ENCODE measurements around the gene SLC43A1.
"Not testable (repeated sequence)": the region's sequence is repeated elsewhere in the genome, so short reads cannot be mapped to it uniquely, and the experiment has no call there.

The SLC43A1 gene

DNA sequence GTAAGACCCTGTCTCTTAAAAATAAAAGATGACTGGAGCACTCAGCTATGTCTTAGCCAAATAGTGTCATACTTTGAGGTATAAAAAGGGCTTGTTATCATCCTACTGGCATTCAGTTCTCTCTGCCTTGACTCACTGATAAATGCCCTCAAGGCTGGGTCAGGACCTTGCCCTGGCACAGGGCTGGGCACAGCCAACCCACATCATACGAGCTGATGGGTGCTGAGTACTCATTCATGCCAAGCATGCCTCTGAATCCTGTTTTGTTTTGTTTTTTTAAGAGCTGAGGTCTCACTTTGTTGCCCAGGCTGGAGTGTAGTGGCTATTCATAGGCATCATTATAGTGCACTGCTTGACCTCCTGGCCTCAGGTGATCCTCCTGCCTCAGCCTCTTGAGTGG, 23.8 kb upstream of the SLC43A1 start:
- no peak for DNase-seq (ENCODE audit: low spot score in 2 of 2)
- Mint-ChIP-seq H3K4me3 (no peak overlapping the region), H3K36me3 (no peaks in the 10 kb centered on the region)

DNA sequence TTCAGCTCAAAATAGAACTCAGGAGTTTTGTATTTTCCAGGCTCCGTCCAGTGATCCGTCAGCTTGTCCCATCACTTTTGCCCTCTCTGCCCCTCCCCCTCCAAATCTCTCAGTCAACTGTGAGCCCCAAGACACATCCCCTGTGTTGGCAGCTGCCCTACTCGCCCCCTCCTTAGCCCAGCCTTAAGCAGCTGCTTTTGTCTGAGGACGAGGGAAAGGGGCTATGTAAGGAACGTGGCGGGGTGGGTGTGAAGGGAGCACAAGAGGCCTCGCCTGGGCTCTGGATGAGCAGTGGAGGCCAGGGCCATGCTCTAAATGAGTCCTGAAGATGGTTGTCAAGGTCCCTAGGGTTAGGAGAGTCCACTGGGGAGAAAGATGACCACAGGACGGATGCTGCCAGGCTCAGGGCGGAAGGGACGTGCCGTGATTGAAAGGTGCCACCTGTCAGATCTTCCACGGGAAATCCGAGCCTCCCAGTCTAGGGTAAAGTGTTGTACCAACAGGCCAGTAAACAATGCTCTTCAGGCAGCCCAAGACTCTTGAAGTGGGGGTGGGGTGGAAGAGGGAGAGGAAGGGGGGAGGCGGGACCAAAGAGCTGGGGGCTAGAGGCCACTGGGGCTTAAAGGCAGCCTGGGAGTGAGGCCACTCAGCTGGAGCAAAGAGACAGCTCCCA, 21.6 kb upstream of the SLC43A1 start, which contains the start of gene SMTNL1:
Gene SMTNL1, plus strand, starts transcription at position 649 of the 673 bp plus-strand sequence. CDS start 5,048 bp downstream, outside the sequence.
- H3K9me3 Mint-ChIP-seq, result no peaks in the 10 kb centered on the region
- H3K4me3 Mint-ChIP-seq, result no peak within 1 kb of the TSS
- H3K36me3 Mint-ChIP-seq, result no peaks in the 10 kb centered on the region
- DNase-seq (ENCODE audit: low spot score in 2 of 2) (no peak), ATAC-seq (no peak)
- peak within 1 kb of the TSS; percentile 68 for H3K27ac Mint-ChIP-seq
- peaks cover under 1% of the 10 kb centered on the region for H3K4me1 Mint-ChIP-seq

More for the DNA sequence above, 23.8 kb upstream of the SLC43A1 start:
- ATAC-seq, result no peak
- Mint-ChIP-seq H3K4me1 (peaks cover 8% of the 10 kb centered on the region), H3K27ac (peak overlapping the region; percentile 67), H3K9me3 (no peaks in the 10 kb centered on the region)

DNA sequence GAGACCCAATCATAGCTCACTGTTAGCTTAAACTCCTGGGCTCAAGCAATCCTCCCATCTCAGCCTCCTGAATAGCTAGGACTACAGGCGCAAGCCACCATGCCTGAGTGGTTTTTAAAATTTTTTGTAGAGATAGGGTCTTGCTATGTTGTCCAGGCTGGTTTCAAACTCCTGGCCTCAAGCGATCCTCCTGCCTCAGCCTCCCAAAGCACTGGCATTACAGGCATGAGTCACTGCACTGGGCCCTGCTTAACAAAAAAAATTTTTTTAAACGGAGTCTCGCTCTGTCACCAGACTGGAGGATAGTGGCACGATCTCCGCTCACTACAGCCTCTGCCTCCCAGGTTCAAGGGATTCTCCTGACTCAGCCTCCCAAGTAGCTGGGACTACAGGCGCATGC, 18.9 kb upstream of the SLC43A1 start:
- peaks cover 21% of the 10 kb centered on the region for H3K4me1 Mint-ChIP-seq
- DNase-seq (ENCODE audit: low spot score in 2 of 2); H3K4me3 Mint-ChIP-seq; ATAC-seq; H3K9me3 Mint-ChIP-seq; H3K27ac Mint-ChIP-seq: not testable (repeated sequence)
- H3K36me3 Mint-ChIP-seq, result peaks cover 11% of the 10 kb centered on the region

DNA sequence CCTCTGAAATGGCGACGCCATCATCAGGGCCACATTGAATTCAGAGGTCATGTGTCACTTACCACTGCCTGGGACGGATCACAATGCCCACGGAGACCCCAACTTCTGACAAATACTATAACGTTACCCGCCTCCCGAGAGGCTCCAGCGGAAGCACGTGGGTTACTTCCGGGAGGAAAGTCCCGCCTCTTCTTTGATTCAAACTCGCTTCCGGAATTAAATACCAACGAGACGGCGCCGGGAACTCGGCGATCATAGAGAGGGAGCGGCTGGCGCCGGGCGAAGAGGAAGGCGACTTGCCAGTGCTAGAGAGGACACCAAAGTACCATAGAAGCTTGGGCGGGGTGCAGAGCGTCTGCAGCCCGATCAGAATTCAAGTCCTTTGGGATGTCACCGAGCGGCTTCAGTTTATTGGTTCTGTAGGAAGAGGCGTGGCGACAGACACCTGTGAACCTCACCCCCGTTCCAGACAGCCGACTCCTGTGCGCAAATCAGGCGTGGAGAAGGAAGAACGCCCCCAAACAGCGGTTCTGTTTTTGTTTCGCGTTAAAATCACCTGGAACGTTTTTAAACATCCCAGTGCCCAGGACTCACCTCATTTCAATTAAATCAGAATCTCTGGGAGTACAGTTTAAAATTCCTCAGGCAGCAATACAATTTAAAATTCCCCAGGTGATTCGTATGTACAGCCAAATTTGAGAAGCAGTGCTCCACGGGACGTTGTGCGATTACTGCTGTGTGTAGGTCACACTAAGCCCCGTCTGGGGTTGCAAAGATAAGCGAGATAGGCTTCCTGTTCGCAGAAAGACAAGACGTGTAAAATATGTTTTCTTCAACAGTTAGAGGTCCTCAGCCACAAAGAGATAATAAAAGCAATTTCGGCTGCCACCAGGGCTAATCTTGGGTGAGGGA, 15.3 kb upstream of the SLC43A1 start, which contains the start of gene TIMM10:
Gene TIMM10, minus strand, starts transcription at position 159 of the 912 bp plus-strand sequence. CDS start 565 bp downstream, outside the sequence.
- no peaks in the 10 kb centered on the region for H3K9me3 Mint-ChIP-seq
- ATAC-seq (peak; percentile 99), DNase-seq (ENCODE audit: low spot score in 2 of 2) (peak; percentile 75 to 93)
- peaks cover 34% of the 10 kb centered on the region for H3K4me1 Mint-ChIP-seq
- peak within 1 kb of the TSS; percentile 99 for H3K4me3 Mint-ChIP-seq
- H3K27ac Mint-ChIP-seq, result peak within 1 kb of the TSS; percentile 96
- H3K36me3 Mint-ChIP-seq, result peaks cover 31% of the 10 kb centered on the region

DNA sequence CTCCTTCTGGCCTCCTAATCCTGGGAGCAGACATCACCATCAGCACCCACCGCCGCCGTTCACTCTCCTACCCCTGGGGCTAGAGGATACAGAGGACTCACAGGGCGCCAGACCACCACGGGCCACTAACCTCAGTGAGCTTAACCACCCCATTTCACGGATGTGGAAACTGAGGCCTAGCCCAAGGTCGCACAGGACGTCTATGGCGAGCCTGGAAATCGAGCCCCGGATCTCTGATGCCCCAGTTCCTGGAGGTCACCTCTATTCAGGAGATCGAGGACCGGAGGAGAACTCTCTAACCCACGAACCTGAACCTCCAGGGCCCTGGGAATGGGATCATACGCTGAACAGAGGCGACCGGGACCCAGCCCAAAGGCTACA, 14.7 kb upstream of the SLC43A1 start:
- peak; percentile 0 for ATAC-seq
- H3K9me3 Mint-ChIP-seq, result no peaks in the 10 kb centered on the region
- peak in 1 of 2 donors; percentile 66 for DNase-seq (ENCODE audit: low spot score in 2 of 2)
- peak overlapping the region; percentile 99 for H3K4me3 Mint-ChIP-seq
- peaks cover 31% of the 10 kb centered on the region for H3K36me3 Mint-ChIP-seq
- peaks cover 34% of the 10 kb centered on the region for H3K4me1 Mint-ChIP-seq
- H3K27ac Mint-ChIP-seq, result peak overlapping the region; percentile 96

DNA sequence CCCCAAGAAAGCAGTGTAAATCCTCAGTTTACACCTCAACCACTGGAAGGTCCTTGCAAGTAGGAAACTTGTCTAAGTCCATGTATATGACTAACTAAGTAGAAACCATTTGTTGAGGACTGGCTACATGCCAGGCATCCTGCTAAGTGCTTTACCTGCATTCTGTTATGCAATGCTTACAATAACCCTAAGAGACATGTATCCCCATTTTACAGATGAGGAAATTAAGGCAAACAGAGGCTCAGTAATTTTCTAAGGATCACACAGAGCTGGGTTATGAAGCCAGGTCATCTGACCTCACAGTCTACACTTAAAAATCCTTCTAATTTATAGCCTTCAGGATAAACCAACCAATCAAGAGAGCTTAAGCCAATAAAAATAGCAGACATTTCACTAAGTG, 13.5 kb upstream of the SLC43A1 start:
- DNase-seq (ENCODE audit: low spot score in 2 of 2), result no peak
- no peak for ATAC-seq
- Mint-ChIP-seq H3K27ac (no peak overlapping the region), H3K4me3 (peak overlapping the region; percentile 99), H3K9me3 (no peaks in the 10 kb centered on the region), H3K36me3 (peaks cover 31% of the 10 kb centered on the region), H3K4me1 (peaks cover 34% of the 10 kb centered on the region)

DNA sequence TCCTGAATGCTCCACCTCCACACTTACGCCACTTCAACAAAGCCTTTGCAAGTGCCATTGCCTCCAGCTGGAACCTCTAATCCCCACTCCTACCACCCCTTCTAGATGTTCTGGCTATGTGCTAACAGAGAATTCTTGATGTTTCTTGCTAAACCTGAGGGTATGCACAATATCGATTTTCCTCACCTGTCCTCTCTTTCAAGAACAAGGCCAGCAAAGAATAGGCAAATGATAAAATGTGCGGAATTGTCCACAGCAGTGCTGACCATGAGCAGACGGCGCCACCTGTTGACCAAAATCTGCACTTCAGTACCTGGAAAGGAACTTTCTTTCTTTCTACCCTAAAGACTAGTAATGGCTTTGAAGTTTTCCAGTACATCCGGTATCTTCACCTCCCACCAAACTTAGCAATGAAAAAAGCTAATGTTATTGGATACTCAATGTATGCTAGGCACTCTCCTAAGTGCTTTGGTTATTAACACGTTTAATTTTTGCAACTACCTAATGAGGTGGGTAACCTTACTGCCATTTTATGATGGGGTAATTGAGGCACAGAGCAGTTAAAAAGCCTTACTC, 11.6 kb upstream of the SLC43A1 start:
- H3K27ac Mint-ChIP-seq, result no peak overlapping the region
- no peak overlapping the region for H3K4me3 Mint-ChIP-seq
- H3K9me3 Mint-ChIP-seq, result no peaks in the 10 kb centered on the region
- DNase-seq (ENCODE audit: low spot score in 2 of 2), result peak; percentile 60 to 86
- peaks cover 34% of the 10 kb centered on the region for H3K4me1 Mint-ChIP-seq
- peaks cover 31% of the 10 kb centered on the region for H3K36me3 Mint-ChIP-seq
- no peak for ATAC-seq

DNA sequence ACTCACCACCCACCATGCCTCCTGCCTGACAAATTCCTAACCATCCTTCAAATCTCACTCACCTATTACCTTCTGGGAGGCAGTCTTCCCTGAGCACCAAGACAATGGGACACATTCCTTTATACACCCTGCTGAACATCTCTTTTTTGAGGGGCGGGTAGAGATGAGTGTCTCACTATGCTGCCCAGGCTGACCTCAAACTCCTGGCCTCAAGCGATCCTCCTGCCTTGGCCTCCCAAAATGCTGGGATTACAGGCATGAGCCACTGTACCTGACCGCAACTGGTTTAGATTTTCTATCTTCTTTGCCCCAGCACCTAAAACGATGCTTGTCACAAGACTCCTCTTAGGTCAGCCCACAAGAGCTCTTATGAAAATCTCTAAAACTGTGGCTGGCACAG, 7.9 kb upstream of the SLC43A1 start:
- DNase-seq (ENCODE audit: low spot score in 2 of 2) (no peak), ATAC-seq (no peak)
- H3K9me3 Mint-ChIP-seq, result no peaks in the 10 kb centered on the region
- H3K4me3 Mint-ChIP-seq, result no peak overlapping the region
- peaks cover 15% of the 10 kb centered on the region for H3K36me3 Mint-ChIP-seq
- H3K27ac Mint-ChIP-seq, result no peak overlapping the region
- peaks cover 9% of the 10 kb centered on the region for H3K4me1 Mint-ChIP-seq

DNA sequence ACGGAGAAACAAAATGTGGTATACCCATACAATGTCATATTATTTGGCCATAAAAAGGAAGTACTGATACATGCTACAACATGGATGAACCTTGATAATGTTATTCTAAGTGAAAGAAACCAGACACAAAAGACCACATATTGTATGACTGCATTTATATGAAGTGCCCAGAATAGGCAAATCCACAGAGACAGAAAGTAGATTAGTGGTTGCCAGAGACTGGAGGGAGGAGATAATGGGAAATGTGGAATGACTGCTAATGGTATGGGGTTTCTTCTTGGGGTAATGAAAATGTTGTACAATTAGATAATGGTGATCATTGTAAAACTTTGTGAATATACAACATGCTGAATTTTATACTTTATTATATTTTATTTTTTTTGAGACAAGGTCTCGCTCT, 5.6 kb upstream of the SLC43A1 start:
- ATAC-seq (no peak), DNase-seq (ENCODE audit: low spot score in 2 of 2) (no peak)
- Mint-ChIP-seq H3K9me3 (no peaks in the 10 kb centered on the region), H3K4me3 (no peak overlapping the region), H3K27ac (no peak overlapping the region), H3K4me1 (no peaks in the 10 kb centered on the region), H3K36me3 (no peaks in the 10 kb centered on the region)

DNA sequence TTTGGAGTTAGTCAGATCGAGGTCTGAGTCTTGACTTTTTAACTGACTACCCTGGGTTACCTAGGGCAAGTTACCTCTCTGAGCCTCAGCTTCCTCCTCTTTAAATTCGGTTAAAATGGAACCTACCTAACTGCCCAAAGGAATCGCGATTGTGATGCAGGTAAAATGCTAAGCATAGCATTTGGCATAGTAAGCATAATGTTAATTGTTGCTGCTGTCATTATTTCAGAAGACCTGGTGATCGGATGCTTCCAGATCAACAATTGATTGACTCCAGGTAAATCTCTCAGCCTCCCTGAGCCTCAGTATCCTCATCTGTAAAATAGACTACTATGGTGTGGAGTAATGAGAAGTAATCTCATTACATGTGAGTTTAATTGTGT, 550 bp upstream of the SLC43A1 start:
- H3K36me3 Mint-ChIP-seq, result no peaks in the 10 kb centered on the region
- H3K4me1 Mint-ChIP-seq, result peaks cover 8% of the 10 kb centered on the region
- peak overlapping the region; percentile 96 for H3K4me3 Mint-ChIP-seq
- H3K27ac Mint-ChIP-seq, result peak overlapping the region; percentile 95
- DNase-seq (ENCODE audit: low spot score in 2 of 2) (no peak), ATAC-seq (no peak)
- H3K9me3 Mint-ChIP-seq, result no peaks in the 10 kb centered on the region

DNA sequence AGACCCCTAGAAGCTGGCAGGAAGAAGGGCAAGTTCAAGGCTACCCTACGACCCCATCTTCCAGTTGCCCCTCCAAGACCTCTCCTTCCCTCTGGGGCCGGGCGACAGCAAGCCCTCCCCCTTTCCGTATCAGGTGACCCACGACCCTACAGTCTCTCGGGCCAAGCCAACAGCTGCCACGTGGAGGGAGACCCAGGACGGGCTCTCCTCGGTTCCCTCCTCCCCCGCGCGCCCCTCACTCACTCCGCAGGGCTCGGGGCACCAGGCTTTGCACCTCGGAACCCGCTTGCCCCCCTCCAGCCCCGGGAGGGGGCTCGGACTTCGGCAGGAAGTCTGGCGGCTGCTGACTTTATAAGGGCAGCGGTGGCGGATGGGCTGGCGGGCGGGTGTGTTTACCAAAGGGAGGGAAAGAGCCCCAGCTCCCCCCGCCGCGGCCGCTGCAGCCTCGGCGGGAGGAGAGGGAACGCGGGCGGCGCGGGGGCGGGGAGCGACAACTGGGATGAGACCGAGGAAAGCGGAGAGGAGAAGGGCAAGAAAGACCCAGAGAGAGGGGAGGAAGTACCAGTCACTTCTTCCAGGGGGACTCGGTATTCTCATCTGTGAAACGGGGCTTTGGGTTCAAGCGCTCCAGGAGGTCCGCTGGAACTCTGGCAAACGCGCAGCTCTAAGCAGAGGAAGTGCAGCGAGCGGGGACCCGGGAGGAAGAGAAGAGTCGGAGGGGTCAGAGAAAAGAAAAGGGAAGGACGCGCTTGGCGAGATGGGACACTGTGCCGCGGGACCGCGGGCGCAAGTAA, 767 bp downstream of the SLC43A1 start:
- Mint-ChIP-seq H3K4me1 (peaks cover 10% of the 10 kb centered on the region), H3K27ac (peak overlapping the region; percentile 95), H3K4me3 (peak overlapping the region; percentile 96), H3K36me3 (no peaks in the 10 kb centered on the region), H3K9me3 (no peaks in the 10 kb centered on the region)
- peak; percentile 64 for ATAC-seq
- peak; percentile 30 to 76 for DNase-seq (ENCODE audit: low spot score in 2 of 2)

DNA sequence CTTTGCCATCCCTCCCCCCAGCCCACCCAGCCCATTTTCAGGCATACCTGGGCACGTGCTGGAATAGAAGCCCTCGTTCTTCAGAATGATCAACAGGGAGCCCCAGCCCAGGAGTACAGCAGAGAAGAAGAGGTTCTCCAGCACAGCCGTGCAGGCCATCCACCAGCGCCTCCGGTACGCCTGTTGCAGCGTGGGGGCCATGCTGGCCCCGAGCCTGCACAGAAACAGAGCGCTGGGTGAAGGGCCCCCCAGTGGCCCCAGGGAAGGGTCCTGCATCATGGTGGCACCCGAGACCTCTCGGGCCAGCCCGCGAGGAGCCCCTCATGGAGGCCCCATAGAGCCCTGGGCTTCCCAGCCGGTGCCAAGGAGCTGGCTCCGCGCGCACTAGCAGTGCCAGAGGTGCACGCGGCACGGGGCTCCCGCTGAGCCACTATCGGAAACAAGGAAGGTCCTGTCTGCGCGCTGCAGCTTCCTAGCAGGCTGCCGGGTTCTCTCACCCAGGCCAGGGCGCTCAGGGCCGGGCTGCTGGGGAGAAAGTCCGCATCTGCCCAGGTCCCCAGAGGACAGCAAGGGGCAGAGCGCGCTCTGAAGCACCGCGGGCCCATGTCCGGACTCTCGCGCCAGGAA, 1.5 kb downstream of the SLC43A1 start:
- H3K9me3 Mint-ChIP-seq, result no peaks in the 10 kb centered on the region
- no peaks in the 10 kb centered on the region for H3K36me3 Mint-ChIP-seq
- H3K4me1 Mint-ChIP-seq, result peaks cover 17% of the 10 kb centered on the region
- peak; percentile 55 for ATAC-seq
- H3K4me3 Mint-ChIP-seq, result peak overlapping the region; percentile 96
- peak overlapping the region; percentile 95 for H3K27ac Mint-ChIP-seq
- peak in 1 of 2 donors; percentile 66 for DNase-seq (ENCODE audit: low spot score in 2 of 2)

DNA sequence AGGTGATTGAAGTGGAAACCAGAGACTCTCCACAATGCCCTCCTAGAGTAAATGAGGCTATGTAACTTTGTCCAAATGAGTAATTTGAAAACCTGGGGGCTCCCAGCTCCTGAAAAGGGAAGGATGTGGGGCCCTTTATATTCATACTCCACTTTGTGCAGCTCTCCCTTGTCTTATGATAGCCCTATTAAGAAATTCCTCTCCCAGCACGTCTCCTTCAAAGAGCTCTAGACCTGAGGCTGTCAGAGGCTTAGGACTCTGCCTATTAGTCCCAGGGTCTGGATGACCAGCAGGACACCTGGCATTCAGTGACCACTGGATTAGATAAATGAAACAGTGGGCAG, 2.1 kb downstream of the SLC43A1 start:
- H3K36me3 Mint-ChIP-seq, result no peaks in the 10 kb centered on the region
- no peak for DNase-seq (ENCODE audit: low spot score in 2 of 2)
- peak overlapping the region; percentile 13 for H3K27ac Mint-ChIP-seq
- H3K9me3 Mint-ChIP-seq, result no peaks in the 10 kb centered on the region
- ATAC-seq, result no peak
- H3K4me1 Mint-ChIP-seq, result peaks cover 17% of the 10 kb centered on the region
- peak overlapping the region; percentile 96 for H3K4me3 Mint-ChIP-seq

DNA sequence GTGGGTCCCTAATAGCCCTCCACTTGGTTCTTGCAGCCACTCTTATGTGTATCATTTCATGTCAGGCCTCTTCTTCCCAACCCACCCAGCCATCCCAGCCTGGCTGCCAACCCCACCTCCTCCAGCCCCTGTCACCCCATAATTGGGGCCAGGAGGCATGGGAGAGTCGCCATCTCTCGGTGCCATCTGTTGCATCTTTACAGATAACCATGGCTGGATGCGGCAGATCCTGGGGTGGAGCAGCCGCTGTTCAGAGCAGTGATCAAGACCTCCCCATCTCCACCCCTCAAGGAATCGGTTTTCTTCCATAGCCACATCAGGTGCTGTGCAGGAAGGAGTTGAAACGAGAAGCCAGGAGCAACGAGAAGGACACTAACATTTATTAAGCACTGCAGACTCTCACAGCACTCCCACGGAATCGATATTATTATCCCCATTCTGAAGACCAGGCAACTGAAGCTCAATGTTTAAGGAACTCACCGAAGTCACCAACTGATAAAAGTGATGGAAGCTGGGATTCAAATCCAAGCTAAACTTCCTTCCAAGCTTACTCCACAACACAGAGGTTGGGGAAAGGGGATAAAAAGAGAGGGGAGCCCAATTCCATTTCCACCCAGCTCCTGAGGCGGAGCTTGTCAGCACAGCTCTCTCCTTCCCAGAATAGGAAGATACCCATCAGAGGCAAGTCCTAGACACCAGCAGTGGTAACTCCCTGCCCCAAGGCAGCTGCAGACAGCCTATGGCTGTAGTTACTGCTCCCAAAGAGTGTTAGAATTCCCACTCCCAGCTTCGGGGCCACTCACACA, 2.7 kb downstream of the SLC43A1 start:
- peaks cover 5% of the 10 kb centered on the region for H3K36me3 Mint-ChIP-seq
- peaks cover 17% of the 10 kb centered on the region for H3K4me1 Mint-ChIP-seq
- H3K4me3 Mint-ChIP-seq, result peak overlapping the region; percentile 96
- ATAC-seq, result no peak
- H3K27ac Mint-ChIP-seq, result peak overlapping the region; percentile 13
- no peaks in the 10 kb centered on the region for H3K9me3 Mint-ChIP-seq
- DNase-seq (ENCODE audit: low spot score in 2 of 2), result no peak
